ENCODE measurements around the gene PRRX2.

DNA sequence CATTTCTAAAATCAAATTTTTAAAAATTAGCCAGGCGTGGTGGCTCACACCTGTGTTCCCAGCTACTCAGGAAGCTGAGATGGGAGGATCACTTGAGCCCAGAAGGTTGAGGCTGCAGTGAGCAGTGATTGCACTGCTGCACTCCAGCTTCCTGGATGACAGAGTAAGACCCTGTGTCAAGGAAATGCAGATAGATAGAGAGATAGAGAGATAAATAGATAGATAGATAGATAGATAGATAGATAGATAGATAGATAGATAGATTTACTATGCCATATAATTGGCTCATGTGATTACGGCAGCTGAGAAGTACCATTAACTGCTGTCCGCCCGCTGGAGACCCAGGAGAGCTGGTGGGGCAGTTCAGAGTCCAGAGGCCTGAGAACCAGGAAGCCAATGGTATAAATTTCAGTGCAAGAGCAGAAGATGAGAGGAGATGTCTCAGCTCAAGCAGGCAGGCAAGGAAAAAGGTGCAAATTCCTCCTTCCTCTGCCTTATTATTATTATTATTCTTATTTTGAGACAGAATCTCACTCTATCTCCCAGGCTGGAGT is 100.4 kb downstream of the PRRX2 start:
- TF ChIP-seq, protein P1, sequence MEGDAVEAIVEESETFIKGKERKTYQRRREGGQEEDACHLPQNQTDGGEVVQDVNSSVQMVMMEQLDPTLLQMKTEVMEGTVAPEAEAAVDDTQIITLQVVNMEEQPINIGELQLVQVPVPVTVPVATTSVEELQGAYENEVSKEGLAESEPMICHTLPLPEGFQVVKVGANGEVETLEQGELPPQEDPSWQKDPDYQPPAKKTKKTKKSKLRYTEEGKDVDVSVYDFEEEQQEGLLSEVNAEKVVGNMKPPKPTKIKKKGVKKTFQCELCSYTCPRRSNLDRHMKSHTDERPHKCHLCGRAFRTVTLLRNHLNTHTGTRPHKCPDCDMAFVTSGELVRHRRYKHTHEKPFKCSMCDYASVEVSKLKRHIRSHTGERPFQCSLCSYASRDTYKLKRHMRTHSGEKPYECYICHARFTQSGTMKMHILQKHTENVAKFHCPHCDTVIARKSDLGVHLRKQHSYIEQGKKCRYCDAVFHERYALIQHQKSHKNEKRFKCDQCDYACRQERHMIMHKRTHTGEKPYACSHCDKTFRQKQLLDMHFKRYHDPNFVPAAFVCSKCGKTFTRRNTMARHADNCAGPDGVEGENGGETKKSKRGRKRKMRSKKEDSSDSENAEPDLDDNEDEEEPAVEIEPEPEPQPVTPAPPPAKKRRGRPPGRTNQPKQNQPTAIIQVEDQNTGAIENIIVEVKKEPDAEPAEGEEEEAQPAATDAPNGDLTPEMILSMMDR (IDR thresholded peaks at IDR 0.05; ENCODE audit: low read depth, low read length, poor library complexity, severe bottlenecking), result no peak
- TF ChIP-seq EZH2phosphoT487 (IDR thresholded peaks at IDR 0.05; ENCODE audit: borderline replicate concordance, low read length), result no peak

Data from DOHH2 (cell line).